ENCODE data around the gene BHLHE41. TPM values are rescaled to one million over a fixed set of nuclear protein-coding genes. Genes with fewer than 3 reads are reported as not detected.

Gene BHLHE41
- polyA plus RNA-seq, 1 donor from 2014 or later, result not detected

DNA sequence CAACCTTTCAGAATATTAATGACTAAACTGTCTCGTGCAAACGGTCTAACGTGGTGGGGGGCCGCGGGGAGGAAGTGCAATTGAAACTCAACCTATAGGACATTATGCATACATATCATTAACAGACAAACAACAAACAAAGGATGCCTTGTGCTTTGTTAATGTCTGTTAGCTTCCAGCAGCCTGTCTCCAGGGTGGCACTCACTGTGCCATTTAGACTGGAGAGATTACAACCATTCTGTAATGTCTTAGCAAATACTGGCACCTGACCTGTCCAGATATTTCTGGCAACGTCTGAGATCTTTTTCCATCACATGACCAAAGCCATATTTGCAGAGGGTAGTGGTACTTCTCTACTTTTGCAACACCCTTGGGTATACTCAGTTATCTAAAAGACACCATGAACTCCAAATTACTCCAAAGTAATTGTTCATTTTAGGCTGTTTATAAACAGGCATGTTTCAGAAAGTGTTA lies 11.6 kb downstream of the BHLHE41 start:
- no peaks in the 10 kb centered on the region for H3K9me3 ChIP-seq (ENCODE audit: low read length)
- H3F3A ChIP-seq (ENCODE audit: insufficient read depth, low read length, poor library complexity, severe bottlenecking), result no peaks in the 10 kb centered on the region
- no peak for TF ChIP-seq TAF1 (IDR thresholded peaks at IDR 0.05; ENCODE audit: low read depth)
- TF ChIP-seq EP300 (conservative IDR thresholded peaks at IDR 0.05; ENCODE audit: poor library complexity, severe bottlenecking), result no peak
- no peak for TF ChIP-seq POLR2AphosphoS5 (IDR thresholded peaks at IDR 0.05)
- no peak for TF ChIP-seq SMC3 (conservative IDR thresholded peaks at IDR 0.05; ENCODE audit: poor library complexity)
- no peak for TF ChIP-seq REST (IDR thresholded peaks at IDR 0.05; ENCODE audit: borderline replicate concordance)
- no peak for TF ChIP-seq RAD21 (conservative IDR thresholded peaks at IDR 0.05)
- no peak for TF ChIP-seq EZH2 (IDR thresholded peaks at IDR 0.05; ENCODE audit: borderline replicate concordance, insufficient read depth, low read length, poor library complexity, severe bottlenecking)
- TF ChIP-seq CTCF (IDR thresholded peaks at IDR 0.05; ENCODE audit: poor library complexity, severe bottlenecking), result no peak
- no peak for TF ChIP-seq MXI1 (conservative IDR thresholded peaks at IDR 0.05; ENCODE audit: poor library complexity, severe bottlenecking)
- no peaks in the 10 kb centered on the region for H4K20me1 ChIP-seq (ENCODE audit: insufficient read depth)
- no peaks in the 10 kb centered on the region for H3K36me3 ChIP-seq (ENCODE audit: insufficient read depth, low read length)
- H3K79me2 ChIP-seq (replicated peaks; ENCODE audit: insufficient read depth, low read length), result no peaks in the 10 kb centered on the region
- H3K27ac ChIP-seq (ENCODE audit: low read length), result no peak overlapping the region
- H3K4me2 ChIP-seq (ENCODE audit: low read length), result peak overlapping the region; percentile 96
- H3K9me2 ChIP-seq (ENCODE audit: insufficient read depth, low read length), result no peaks in the 10 kb centered on the region
- H3K4me3 ChIP-seq (ENCODE audit: low read length), result peak overlapping the region; percentile 82
- peak overlapping the region; percentile 59 for H3K9ac ChIP-seq (ENCODE audit: low read length)
- H2AFZ ChIP-seq (ENCODE audit: low read depth, low read length), result no peak overlapping the region
- peaks cover 55% of the 10 kb centered on the region for H3K27me3 ChIP-seq (ENCODE audit: insufficient read depth, low read depth, low read length)

GRCh38 chr12:26112703-26113147 lies 12.1 kb downstream of the BHLHE41 start:
- Histone ChIP-seq H3K4me3 (ENCODE audit: low read length) (no peak overlapping the region), H3K9ac (ENCODE audit: low read length) (no peak overlapping the region), H4K20me1 (ENCODE audit: insufficient read depth) (no peaks in the 10 kb centered on the region), H3K27me3 (ENCODE audit: insufficient read depth, low read depth, low read length) (peaks cover 52% of the 10 kb centered on the region), H3K4me2 (ENCODE audit: low read length) (no peak overlapping the region), H3K9me2 (ENCODE audit: insufficient read depth, low read length) (no peaks in the 10 kb centered on the region), H3K27ac (ENCODE audit: low read length) (no peak overlapping the region), H3F3A (ENCODE audit: insufficient read depth, low read length, poor library complexity, severe bottlenecking) (no peaks in the 10 kb centered on the region), H2AFZ (ENCODE audit: low read depth, low read length) (no peak overlapping the region), H3K9me3 (ENCODE audit: low read length) (no peaks in the 10 kb centered on the region), H3K79me2 (replicated peaks; ENCODE audit: insufficient read depth, low read length) (no peaks in the 10 kb centered on the region), H3K36me3 (ENCODE audit: insufficient read depth, low read length) (no peaks in the 10 kb centered on the region)
- TF ChIP-seq REST (IDR thresholded peaks at IDR 0.05; ENCODE audit: borderline replicate concordance), result no peak
- no peak for TF ChIP-seq MXI1 (conservative IDR thresholded peaks at IDR 0.05; ENCODE audit: poor library complexity, severe bottlenecking)
- no peak for TF ChIP-seq TAF1 (IDR thresholded peaks at IDR 0.05; ENCODE audit: low read depth)
- no peak for TF ChIP-seq SMC3 (conservative IDR thresholded peaks at IDR 0.05; ENCODE audit: poor library complexity)
- TF ChIP-seq EZH2 (IDR thresholded peaks at IDR 0.05; ENCODE audit: borderline replicate concordance, insufficient read depth, low read length, poor library complexity, severe bottlenecking), result no peak
- TF ChIP-seq RAD21 (conservative IDR thresholded peaks at IDR 0.05), result no peak
- no peak for TF ChIP-seq CTCF (IDR thresholded peaks at IDR 0.05; ENCODE audit: poor library complexity, severe bottlenecking)
- TF ChIP-seq POLR2AphosphoS5 (IDR thresholded peaks at IDR 0.05), result no peak

All from neural cell (in vitro differentiated cells).